ENCODE measurements around the gene PRKCA.

DNA sequence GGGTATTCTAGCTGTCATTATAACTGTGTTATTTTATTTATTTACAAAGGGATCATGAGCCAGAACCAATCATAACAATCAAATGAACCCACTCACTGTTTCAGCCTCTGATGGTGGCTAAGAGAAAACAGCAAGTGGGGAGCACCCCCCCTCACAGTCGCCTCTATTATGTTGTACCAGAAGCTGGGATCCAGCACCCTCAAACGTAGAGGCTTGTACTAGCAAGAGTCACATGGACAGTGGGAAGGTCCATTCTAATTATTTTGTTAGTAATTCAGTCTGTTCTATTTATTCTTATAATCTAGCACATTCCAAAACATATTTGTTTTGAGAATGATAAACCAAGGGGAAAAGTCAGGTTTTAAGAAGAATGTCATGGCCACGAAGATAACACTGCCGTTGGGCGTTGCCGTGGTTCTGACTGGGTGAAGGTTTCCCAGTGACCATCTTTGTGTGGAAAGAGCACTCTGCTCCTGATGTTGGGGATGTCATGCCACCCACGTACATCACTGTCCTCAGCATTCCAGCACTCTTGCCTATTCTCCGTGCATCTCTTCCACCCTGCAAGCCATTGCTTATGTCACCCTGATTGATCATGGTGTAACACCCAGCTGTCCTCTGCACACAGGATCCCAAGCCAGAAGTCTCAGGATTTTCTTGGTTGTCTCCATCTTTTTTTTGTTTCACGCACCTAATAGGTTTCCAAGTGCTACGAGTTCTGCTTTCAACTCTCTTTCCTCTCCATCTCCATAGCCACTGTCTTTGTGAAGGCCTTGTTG lies 205.8 kb downstream of the PRKCA start:
- TF ChIP-seq, protein P1, sequence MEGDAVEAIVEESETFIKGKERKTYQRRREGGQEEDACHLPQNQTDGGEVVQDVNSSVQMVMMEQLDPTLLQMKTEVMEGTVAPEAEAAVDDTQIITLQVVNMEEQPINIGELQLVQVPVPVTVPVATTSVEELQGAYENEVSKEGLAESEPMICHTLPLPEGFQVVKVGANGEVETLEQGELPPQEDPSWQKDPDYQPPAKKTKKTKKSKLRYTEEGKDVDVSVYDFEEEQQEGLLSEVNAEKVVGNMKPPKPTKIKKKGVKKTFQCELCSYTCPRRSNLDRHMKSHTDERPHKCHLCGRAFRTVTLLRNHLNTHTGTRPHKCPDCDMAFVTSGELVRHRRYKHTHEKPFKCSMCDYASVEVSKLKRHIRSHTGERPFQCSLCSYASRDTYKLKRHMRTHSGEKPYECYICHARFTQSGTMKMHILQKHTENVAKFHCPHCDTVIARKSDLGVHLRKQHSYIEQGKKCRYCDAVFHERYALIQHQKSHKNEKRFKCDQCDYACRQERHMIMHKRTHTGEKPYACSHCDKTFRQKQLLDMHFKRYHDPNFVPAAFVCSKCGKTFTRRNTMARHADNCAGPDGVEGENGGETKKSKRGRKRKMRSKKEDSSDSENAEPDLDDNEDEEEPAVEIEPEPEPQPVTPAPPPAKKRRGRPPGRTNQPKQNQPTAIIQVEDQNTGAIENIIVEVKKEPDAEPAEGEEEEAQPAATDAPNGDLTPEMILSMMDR (IDR thresholded peaks at IDR 0.05 in 2 of 3, conservative IDR thresholded peaks at IDR 0.05 in 1 of 3; ENCODE audit: insufficient read depth in 2 of 3, low read depth in 1 of 3, low read length in 3 of 3), result no peak
- TF ChIP-seq, protein P2, sequence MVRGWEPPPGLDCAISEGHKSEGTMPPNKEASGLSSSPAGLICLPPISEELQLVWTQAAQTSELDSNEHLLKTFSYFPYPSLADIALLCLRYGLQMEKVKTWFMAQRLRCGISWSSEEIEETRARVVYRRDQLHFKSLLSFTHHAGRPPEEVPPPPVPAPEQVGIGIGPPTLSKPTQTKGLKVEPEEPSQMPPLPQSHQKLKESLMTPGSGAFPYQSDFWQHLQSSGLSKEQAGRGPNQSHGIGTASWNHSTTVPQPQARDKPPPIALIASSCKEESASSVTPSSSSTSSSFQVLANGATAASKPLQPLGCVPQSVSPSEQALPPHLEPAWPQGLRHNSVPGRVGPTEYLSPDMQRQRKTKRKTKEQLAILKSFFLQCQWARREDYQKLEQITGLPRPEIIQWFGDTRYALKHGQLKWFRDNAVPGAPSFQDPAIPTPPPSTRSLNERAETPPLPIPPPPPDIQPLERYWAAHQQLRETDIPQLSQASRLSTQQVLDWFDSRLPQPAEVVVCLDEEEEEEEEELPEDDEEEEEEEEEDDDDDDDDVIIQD (CRISPR knock-in tag; IDR thresholded peaks at IDR 0.05), result no peak
- TF ChIP-seq SIRT6 (IDR thresholded peaks at IDR 0.05; ENCODE audit: low read depth, low read length), result no peak
- TF ChIP-seq XRCC3 (IDR thresholded peaks at IDR 0.05), result no peak
- peak; percentile 14; the same call in 1 of the 2 replicates for TF ChIP-seq NFRKB (IDR thresholded peaks at IDR 0.05; ENCODE audit: low read depth)
- no peak for TF ChIP-seq POLR2A (conservative IDR thresholded peaks at IDR 0.05)
- no peak for TF ChIP-seq EP300 (IDR thresholded peaks at IDR 0.05; ENCODE audit: low read length)
- TF ChIP-seq SP1 (CRISPR knock-in tag; IDR thresholded peaks at IDR 0.05), result no peak
- peak in 1 of 2 experiments; percentile 27; a peak in 1 of 4 replicates for TF ChIP-seq KDM1A (IDR thresholded peaks at IDR 0.05)
- no peak for TF ChIP-seq HCFC1 (IDR thresholded peaks at IDR 0.05; ENCODE audit: low read depth, low read length)
- TF ChIP-seq TAF1 (IDR thresholded peaks at IDR 0.05; ENCODE audit: control insufficient read depth, extremely low read depth, insufficient read depth, low read length, severe bottlenecking), result no peak

Measured in K562 (cell line).